IPS-20b (cell line): Measurements from ENCODE around the gene CDH11.

ENCODE experiments used
- H3K27ac ChIP-seq: one replicate; pipeline ENCODE4 v1.5.1; 2013; ENCODE audit warnings: low read length
- H3K27me3 ChIP-seq: 2 replicates; pipeline ENCODE4 v1.6.1; 2013; ENCODE audit warnings: mild to moderate bottlenecking, low read length, inconsistent platforms; ENCODE audit not compliant: insufficient read depth
- H3K36me3 ChIP-seq: 2 replicates; pipeline ENCODE4 v1.6.1; 2013; ENCODE audit warnings: low read depth, mild to moderate bottlenecking, inconsistent platforms, low read length, moderate library complexity; ENCODE audit not compliant: insufficient read depth
- H3K4me1 ChIP-seq: 2 replicates; pipeline ENCODE4 v1.6.1; 2013; ENCODE audit warnings: mild to moderate bottlenecking, control low read depth, inconsistent platforms, low read length, moderate library complexity; ENCODE audit not compliant: insufficient read depth
- H3K4me3 ChIP-seq: 2 replicates; pipeline ENCODE4 v1.5.1; 2013; ENCODE audit warnings: mild to moderate bottlenecking, low read length, inconsistent platforms
- H3K9ac ChIP-seq: 2 replicates; pipeline ENCODE4 v1.6.1; 2013; ENCODE audit warnings: low read depth, mild to moderate bottlenecking, inconsistent platforms, low read length, moderate library complexity
- H3K9me3 ChIP-seq: 2 replicates; pipeline ENCODE4 v1.6.1; 2013; ENCODE audit warnings: mild to moderate bottlenecking, low read depth, low read length, inconsistent platforms; ENCODE audit not compliant: insufficient read depth

Gene CDH11

GRCh38 chr16:65095090-65095728, 26.7 kb downstream of the CDH11 start:
- no peaks in the 10 kb centered on the region for H3K9me3 ChIP-seq
- no peaks in the 10 kb centered on the region for H3K27me3 ChIP-seq
- no peak overlapping the region for H3K9ac ChIP-seq
- no peak overlapping the region for H3K27ac ChIP-seq
- H3K36me3 ChIP-seq, result no peaks in the 10 kb centered on the region
- no peaks in the 10 kb centered on the region for H3K4me1 ChIP-seq
- no peak overlapping the region for H3K4me3 ChIP-seq

- no peak overlapping the region for H3K27ac ChIP-seq
- H3K27me3 ChIP-seq, result no peaks in the 10 kb centered on the region
- H3K36me3 ChIP-seq, result no peaks in the 10 kb centered on the region
- no peaks in the 10 kb centered on the region for H3K9me3 ChIP-seq
- H3K4me1 ChIP-seq, result no peaks in the 10 kb centered on the region
- H3K4me3 ChIP-seq, result no peak overlapping the region
- no peak overlapping the region for H3K9ac ChIP-seq
Measured at GRCh38 chr16:65094009-65094408, 27.9 kb downstream of the CDH11 start.

GRCh38 chr16:65083164-65083857, 38.6 kb downstream of the CDH11 start:
- Histone ChIP-seq H3K36me3 (no peaks in the 10 kb centered on the region), H3K9ac (no peak overlapping the region), H3K4me3 (no peak overlapping the region), H3K4me1 (peaks cover 7% of the 10 kb centered on the region), H3K27me3 (no peaks in the 10 kb centered on the region), H3K27ac (no peak overlapping the region), H3K9me3 (no peaks in the 10 kb centered on the region; the same call in 1 of the 2 replicates)

GRCh38 chr16:65079549-65079948, 42.3 kb downstream of the CDH11 start:
- H3K4me3 ChIP-seq, result no peak overlapping the region
- no peaks in the 10 kb centered on the region for H3K36me3 ChIP-seq
- H3K9ac ChIP-seq, result no peak overlapping the region
- H3K4me1 ChIP-seq, result peaks cover 7% of the 10 kb centered on the region
- no peak overlapping the region for H3K27ac ChIP-seq
- H3K27me3 ChIP-seq, result no peaks in the 10 kb centered on the region
- no peaks in the 10 kb centered on the region for H3K9me3 ChIP-seq

GRCh38 chr16:65077181-65077580, 44.7 kb downstream of the CDH11 start:
- H3K27me3 ChIP-seq, result no peaks in the 10 kb centered on the region
- H3K9me3 ChIP-seq, result no peaks in the 10 kb centered on the region
- H3K27ac ChIP-seq, result no peak overlapping the region
- no peak overlapping the region for H3K9ac ChIP-seq
- no peak overlapping the region for H3K4me3 ChIP-seq
- H3K4me1 ChIP-seq, result peaks cover 7% of the 10 kb centered on the region
- H3K36me3 ChIP-seq, result no peaks in the 10 kb centered on the region

- Histone ChIP-seq H3K9me3 (no peaks in the 10 kb centered on the region), H3K9ac (no peak overlapping the region), H3K4me3 (no peak overlapping the region), H3K27ac (no peak overlapping the region), H3K36me3 (no peaks in the 10 kb centered on the region), H3K4me1 (peaks cover 7% of the 10 kb centered on the region), H3K27me3 (no peaks in the 10 kb centered on the region)
Measured at GRCh38 chr16:65075877-65076276, 46.0 kb downstream of the CDH11 start.

- H3K9me3 ChIP-seq, result no peaks in the 10 kb centered on the region
- H3K9ac ChIP-seq, result no peak overlapping the region
- no peaks in the 10 kb centered on the region for H3K27me3 ChIP-seq
- no peak overlapping the region for H3K4me3 ChIP-seq
- H3K4me1 ChIP-seq, result no peaks in the 10 kb centered on the region; the same call in 1 of the 2 replicates
- H3K36me3 ChIP-seq, result no peaks in the 10 kb centered on the region
- H3K27ac ChIP-seq, result no peak overlapping the region
Measured at GRCh38 chr16:65071433-65072311, 50.2 kb downstream of the CDH11 start.

GRCh38 chr16:65070831-65071432, 50.9 kb downstream of the CDH11 start:
- H3K9me3 ChIP-seq, result no peaks in the 10 kb centered on the region
- H3K27ac ChIP-seq, result no peak overlapping the region
- no peaks in the 10 kb centered on the region for H3K36me3 ChIP-seq
- no peak overlapping the region for H3K9ac ChIP-seq
- no peaks in the 10 kb centered on the region; the same call in 1 of the 2 replicates for H3K4me1 ChIP-seq
- H3K4me3 ChIP-seq, result no peak overlapping the region
- H3K27me3 ChIP-seq, result no peaks in the 10 kb centered on the region

GRCh38 chr16:65069766-65070165, 52.1 kb downstream of the CDH11 start:
- no peak overlapping the region for H3K27ac ChIP-seq
- no peaks in the 10 kb centered on the region; the same call in 1 of the 2 replicates for H3K4me1 ChIP-seq
- H3K4me3 ChIP-seq, result no peak overlapping the region
- no peaks in the 10 kb centered on the region for H3K9me3 ChIP-seq
- H3K36me3 ChIP-seq, result no peaks in the 10 kb centered on the region
- H3K27me3 ChIP-seq, result no peaks in the 10 kb centered on the region
- no peak overlapping the region for H3K9ac ChIP-seq

GRCh38 chr16:65069065-65069464, 52.8 kb downstream of the CDH11 start:
- no peaks in the 10 kb centered on the region for H3K9me3 ChIP-seq
- no peaks in the 10 kb centered on the region; the same call in 1 of the 2 replicates for H3K4me1 ChIP-seq
- no peaks in the 10 kb centered on the region for H3K36me3 ChIP-seq
- H3K4me3 ChIP-seq, result no peak overlapping the region
- H3K9ac ChIP-seq, result no peak overlapping the region
- no peak overlapping the region for H3K27ac ChIP-seq
- H3K27me3 ChIP-seq, result no peaks in the 10 kb centered on the region

- Histone ChIP-seq H3K36me3 (no peaks in the 10 kb centered on the region), H3K9me3 (no peaks in the 10 kb centered on the region), H3K4me3 (no peak overlapping the region), H3K27ac (no peak overlapping the region), H3K27me3 (no peaks in the 10 kb centered on the region), H3K9ac (no peak overlapping the region), H3K4me1 (no peaks in the 10 kb centered on the region; the same call in 1 of the 2 replicates)
Measured at GRCh38 chr16:65068151-65068740, 53.6 kb downstream of the CDH11 start.
